GM23338 (cell line): Measurements from ENCODE around the gene TSPAN3. TPM values are rescaled to one million over a fixed set of nuclear protein-coding genes. Genes with fewer than 3 reads are reported as not detected.

Source experiments
- ATAC-seq: fragments of 200-7000 bp; cut with Tn5 transposase; 3 replicates; pipeline ENCODE4 v1.9.1; 2020
- DNase-seq: peaks from one replicate; pipeline ENCODE4 v3.0.0-alpha.2; 2015; ENCODE audit warnings: low spot score
- H2AFZ ChIP-seq: fragments of 200-600 bp; sonication (generic); 2 replicates; pipeline ENCODE4 v1.8.0; 2016; ENCODE audit warnings: antibody characterized with exemption, mild to moderate bottlenecking, moderate library complexity
- H3F3A ChIP-seq: fragments of 200-600 bp; sonication (generic); replicated peaks from 2 replicates; pipeline ENCODE4 v1.8.0; 2017; ENCODE audit warnings: antibody characterized with exemption, mixed run types, low read depth
- H3K27ac ChIP-seq: fragments of 200-600 bp; sonication (generic); 2 replicates; pipeline ENCODE4 v1.6.1; 2016; ENCODE audit warnings: low read depth
- H3K27me3 ChIP-seq: fragments of 200-600 bp; sonication (generic); 2 replicates; pipeline ENCODE4 v1.8.0; 2016; ENCODE audit warnings: mild to moderate bottlenecking, mixed run types, moderate library complexity; ENCODE audit not compliant: insufficient read depth
- H3K36me3 ChIP-seq: fragments of 200-600 bp; sonication (generic); 2 replicates; pipeline ENCODE4 v1.8.0; 2016; ENCODE audit warnings: mild to moderate bottlenecking; ENCODE audit not compliant: insufficient read depth
- H3K4me1 ChIP-seq: fragments of 200-600 bp; sonication (generic); 2 replicates; pipeline ENCODE4 v1.8.0; 2016; ENCODE audit warnings: mild to moderate bottlenecking, moderate library complexity; ENCODE audit not compliant: insufficient read depth
- H3K4me2 ChIP-seq: fragments of 200-600 bp; sonication (generic); 2 replicates; pipeline ENCODE4 v1.7.1; 2017; ENCODE audit warnings: mixed run types
- H3K4me3 ChIP-seq: fragments of 200-600 bp; sonication (generic); 2 replicates; pipeline ENCODE4 v1.6.1; 2016; ENCODE audit warnings: mixed run types
- H3K79me2 ChIP-seq: fragments of 200-600 bp; sonication (generic); replicated peaks from 2 replicates; pipeline ENCODE4 v1.8.0; 2017; ENCODE audit warnings: mild to moderate bottlenecking; ENCODE audit not compliant: insufficient read depth
- H3K9me2 ChIP-seq: fragments of 200-600 bp; sonication (generic); 2 replicates; pipeline ENCODE4 v1.8.0; 2017; ENCODE audit not compliant: insufficient read depth
- H4K20me1 ChIP-seq: fragments of 200-600 bp; sonication (generic); replicated peaks from 2 replicates; pipeline ENCODE4 v1.8.0; 2017; ENCODE audit warnings: mild to moderate bottlenecking; ENCODE audit not compliant: insufficient read depth
- H3K27ac Mint-ChIP-seq: 2 replicates; pipeline ENCODE4 v1.8.0; 2020; ENCODE audit warnings: inconsistent platforms, mild to moderate bottlenecking, moderate library complexity, mixed read lengths
- H3K27me3 Mint-ChIP-seq: 3 replicates; pipeline ENCODE4 v1.8.0; 2022; ENCODE audit warnings: low read depth, mild to moderate bottlenecking, moderate library complexity, mixed read lengths, inconsistent platforms; ENCODE audit not compliant: insufficient read depth, poor library complexity
- H3K36me3 Mint-ChIP-seq: 3 replicates; pipeline ENCODE4 v1.8.0; 2021; ENCODE audit warnings: low read depth, mild to moderate bottlenecking, inconsistent platforms, moderate library complexity, mixed read lengths
- H3K4me1 Mint-ChIP-seq: 3 replicates; pipeline ENCODE4 v1.8.0; 2020; ENCODE audit warnings: mild to moderate bottlenecking, inconsistent platforms, mixed read lengths
- H3K4me3 Mint-ChIP-seq: 3 replicates; pipeline ENCODE4 v1.8.0; 2021; ENCODE audit warnings: moderate library complexity, mild to moderate bottlenecking, inconsistent platforms, mixed read lengths
- H3K9me3 Mint-ChIP-seq: 3 replicates; pipeline ENCODE4 v1.8.0; 2020; ENCODE audit warnings: moderate library complexity, mild to moderate bottlenecking, inconsistent platforms, mixed read lengths
- CREB1 ChIP-seq: fragments of 250-450 bp; sonication (Bioruptor Pico); IDR thresholded peaks from 2 replicates; pipeline ENCODE4 v1.5.0; 2020; ENCODE audit warnings: low read depth, mild to moderate bottlenecking, moderate library complexity
- CTCF ChIP-seq, 2 experiments: fragments of 200-600 bp in 1 of 2; sonication (generic) in 1 of 2; conservative IDR thresholded peaks; 2 replicates each; pipeline versions ENCODE4 v1.5.1 to v1.6.1; 2016 to 2017; ENCODE audit warnings: antibody characterized with exemption in 2 of 2, low read depth in 2 of 2, mild to moderate bottlenecking in 2 of 2, moderate library complexity in 1 of 2
- EZH2 ChIP-seq: fragments of 200-600 bp; sonication (generic); IDR thresholded peaks from one replicate; pipeline ENCODE4 v1.8.0; 2017; ENCODE audit warnings: antibody characterized with exemption, mild to moderate bottlenecking, low read depth; ENCODE audit not compliant: unreplicated experiment
- EZH2phosphoT487 ChIP-seq: fragments of 200-600 bp; sonication (generic); IDR thresholded peaks from one replicate; pipeline ENCODE4 v1.8.1; 2018; ENCODE audit warnings: antibody characterized with exemption; ENCODE audit not compliant: unreplicated experiment
- JUNB ChIP-seq: IDR thresholded peaks from one replicate; pipeline ENCODE4 v1.6.1; 2016; ENCODE audit warnings: antibody characterized with exemption; ENCODE audit not compliant: unreplicated experiment
- NANOG ChIP-seq: IDR thresholded peaks from 2 replicates; pipeline ENCODE4 v1.6.1; 2016; ENCODE audit warnings: antibody characterized with exemption, borderline replicate concordance
- POLR2AphosphoS5 ChIP-seq: IDR thresholded peaks from 2 replicates; pipeline ENCODE4 v1.6.1; 2016; ENCODE audit warnings: antibody characterized with exemption, low read depth
- STAT1 ChIP-seq: IDR thresholded peaks from one replicate; pipeline ENCODE4 v1.6.1; 2016; ENCODE audit warnings: antibody characterized with exemption; ENCODE audit not compliant: unreplicated experiment
- ZNF114 ChIP-seq: fragments of 250-450 bp; sonication (Bioruptor Pico); IDR thresholded peaks from 2 replicates; pipeline ENCODE4 v1.5.0; 2020; ENCODE audit warnings: mild to moderate bottlenecking, moderate library complexity
- ZNF331 ChIP-seq: fragments of 250-450 bp; sonication (Bioruptor Pico); IDR thresholded peaks from 2 replicates; pipeline ENCODE4 v1.5.0; 2020; ENCODE audit warnings: low read depth, mild to moderate bottlenecking, moderate library complexity
- polyA plus RNA-seq: library from polyadenylated mRNA; unstranded; fragments of >200 nt; fragmentation: Nextera tagmentation; extraction: Ambion mirVana; gene quantifications from 2 replicates; pipeline ENCODE4 v1.2.1, GENCODE V29; 2016
- total RNA-seq: library from RNA; depleted of rRNA; stranded (reverse); fragments of >200 nt; shearing (Covaris generic); gene quantifications from 2 replicates; pipeline ENCODE4 v1.2.3, GENCODE V29; 2014
- TF ChIP-seq, protein P1 (sequence below): fragments of 250-450 bp; sonication (Bioruptor Pico); IDR thresholded peaks from 2 replicates; pipeline ENCODE4 v1.5.0; 2020; ENCODE audit warnings: mild to moderate bottlenecking, moderate library complexity
- TF ChIP-seq, protein P2 (sequence below): IDR thresholded peaks from one replicate; pipeline ENCODE4 v1.6.1; 2018; ENCODE audit warnings: antibody characterized with exemption; ENCODE audit not compliant: unreplicated experiment
- TF ChIP-seq, protein P3 (sequence below): IDR thresholded peaks from 2 replicates; pipeline ENCODE4 v1.6.1; 2016; ENCODE audit warnings: antibody characterized with exemption

TSPAN3 gene
- total and polyA plus RNA-seq, 2 experiments from 2014 or later, result 72.5 to 159 TPM

DNA sequence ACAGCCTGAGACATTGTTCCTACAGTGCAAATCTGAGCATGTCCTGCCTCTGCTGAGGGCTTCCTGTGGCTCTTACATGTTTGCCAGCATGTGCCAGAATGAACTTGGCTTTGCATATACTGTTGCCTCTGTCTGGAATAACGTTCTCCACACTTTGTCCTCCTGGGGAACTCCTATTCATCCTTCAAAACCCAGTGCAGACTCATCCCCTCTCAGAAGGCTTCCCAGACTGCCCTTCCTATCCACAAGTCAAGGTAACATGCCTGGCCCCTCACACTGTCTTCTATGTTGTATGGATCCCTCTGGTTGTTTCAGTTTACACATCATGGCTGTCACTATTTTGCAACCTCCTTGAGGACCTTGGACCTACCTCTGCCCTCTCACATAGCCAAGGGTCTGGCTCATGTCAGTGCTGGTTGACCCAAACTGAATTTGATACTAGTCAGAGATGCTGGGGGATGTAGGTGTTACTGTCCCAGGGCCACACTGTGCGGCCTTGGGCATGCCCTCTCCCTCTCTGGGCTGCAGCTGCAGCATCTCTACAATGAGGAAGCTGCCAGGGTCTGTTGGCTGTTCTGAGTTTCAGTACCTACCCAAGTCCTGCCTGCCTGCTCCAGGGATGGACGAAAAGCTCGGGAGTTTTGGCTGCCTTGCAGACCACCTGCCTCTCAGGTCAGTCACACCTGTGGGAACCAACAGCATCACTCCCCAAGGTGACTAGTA lies 29.0 kb upstream of the TSPAN3 start:
- H3K4me1 Mint-ChIP-seq, result peaks cover 15% of the 10 kb centered on the region
- H4K20me1 ChIP-seq, result no peaks in the 10 kb centered on the region
- H3K4me3 Mint-ChIP-seq, result no peak overlapping the region
- H3K4me1 ChIP-seq, result no peaks in the 10 kb centered on the region
- no peaks in the 10 kb centered on the region for H3F3A ChIP-seq
- H3K27me3 Mint-ChIP-seq, result peaks cover 8% of the 10 kb centered on the region
- H3K4me3 ChIP-seq, result no peak overlapping the region
- H3K36me3 ChIP-seq, result no peaks in the 10 kb centered on the region
- H2AFZ ChIP-seq, result no peak overlapping the region
- H3K79me2 ChIP-seq, result no peaks in the 10 kb centered on the region
- no peaks in the 10 kb centered on the region for H3K9me2 ChIP-seq
- no peaks in the 10 kb centered on the region for H3K9me3 Mint-ChIP-seq
- no peaks in the 10 kb centered on the region for H3K27me3 ChIP-seq
- TF ChIP-seq EZH2phosphoT487 (no peak), POLR2AphosphoS5 (no peak), NANOG (no peak), STAT1 (no peak), JUNB (no peak), ZNF114 (CRISPR knock-in tag) (no peak), ZNF331 (CRISPR knock-in tag) (no peak), EZH2 (no peak), CTCF (conservative IDR thresholded peaks at IDR 0.05; ENCODE audit: low read depth in 2 of 2) (no peak), CREB1 (no peak)
- TF ChIP-seq, protein P1, sequence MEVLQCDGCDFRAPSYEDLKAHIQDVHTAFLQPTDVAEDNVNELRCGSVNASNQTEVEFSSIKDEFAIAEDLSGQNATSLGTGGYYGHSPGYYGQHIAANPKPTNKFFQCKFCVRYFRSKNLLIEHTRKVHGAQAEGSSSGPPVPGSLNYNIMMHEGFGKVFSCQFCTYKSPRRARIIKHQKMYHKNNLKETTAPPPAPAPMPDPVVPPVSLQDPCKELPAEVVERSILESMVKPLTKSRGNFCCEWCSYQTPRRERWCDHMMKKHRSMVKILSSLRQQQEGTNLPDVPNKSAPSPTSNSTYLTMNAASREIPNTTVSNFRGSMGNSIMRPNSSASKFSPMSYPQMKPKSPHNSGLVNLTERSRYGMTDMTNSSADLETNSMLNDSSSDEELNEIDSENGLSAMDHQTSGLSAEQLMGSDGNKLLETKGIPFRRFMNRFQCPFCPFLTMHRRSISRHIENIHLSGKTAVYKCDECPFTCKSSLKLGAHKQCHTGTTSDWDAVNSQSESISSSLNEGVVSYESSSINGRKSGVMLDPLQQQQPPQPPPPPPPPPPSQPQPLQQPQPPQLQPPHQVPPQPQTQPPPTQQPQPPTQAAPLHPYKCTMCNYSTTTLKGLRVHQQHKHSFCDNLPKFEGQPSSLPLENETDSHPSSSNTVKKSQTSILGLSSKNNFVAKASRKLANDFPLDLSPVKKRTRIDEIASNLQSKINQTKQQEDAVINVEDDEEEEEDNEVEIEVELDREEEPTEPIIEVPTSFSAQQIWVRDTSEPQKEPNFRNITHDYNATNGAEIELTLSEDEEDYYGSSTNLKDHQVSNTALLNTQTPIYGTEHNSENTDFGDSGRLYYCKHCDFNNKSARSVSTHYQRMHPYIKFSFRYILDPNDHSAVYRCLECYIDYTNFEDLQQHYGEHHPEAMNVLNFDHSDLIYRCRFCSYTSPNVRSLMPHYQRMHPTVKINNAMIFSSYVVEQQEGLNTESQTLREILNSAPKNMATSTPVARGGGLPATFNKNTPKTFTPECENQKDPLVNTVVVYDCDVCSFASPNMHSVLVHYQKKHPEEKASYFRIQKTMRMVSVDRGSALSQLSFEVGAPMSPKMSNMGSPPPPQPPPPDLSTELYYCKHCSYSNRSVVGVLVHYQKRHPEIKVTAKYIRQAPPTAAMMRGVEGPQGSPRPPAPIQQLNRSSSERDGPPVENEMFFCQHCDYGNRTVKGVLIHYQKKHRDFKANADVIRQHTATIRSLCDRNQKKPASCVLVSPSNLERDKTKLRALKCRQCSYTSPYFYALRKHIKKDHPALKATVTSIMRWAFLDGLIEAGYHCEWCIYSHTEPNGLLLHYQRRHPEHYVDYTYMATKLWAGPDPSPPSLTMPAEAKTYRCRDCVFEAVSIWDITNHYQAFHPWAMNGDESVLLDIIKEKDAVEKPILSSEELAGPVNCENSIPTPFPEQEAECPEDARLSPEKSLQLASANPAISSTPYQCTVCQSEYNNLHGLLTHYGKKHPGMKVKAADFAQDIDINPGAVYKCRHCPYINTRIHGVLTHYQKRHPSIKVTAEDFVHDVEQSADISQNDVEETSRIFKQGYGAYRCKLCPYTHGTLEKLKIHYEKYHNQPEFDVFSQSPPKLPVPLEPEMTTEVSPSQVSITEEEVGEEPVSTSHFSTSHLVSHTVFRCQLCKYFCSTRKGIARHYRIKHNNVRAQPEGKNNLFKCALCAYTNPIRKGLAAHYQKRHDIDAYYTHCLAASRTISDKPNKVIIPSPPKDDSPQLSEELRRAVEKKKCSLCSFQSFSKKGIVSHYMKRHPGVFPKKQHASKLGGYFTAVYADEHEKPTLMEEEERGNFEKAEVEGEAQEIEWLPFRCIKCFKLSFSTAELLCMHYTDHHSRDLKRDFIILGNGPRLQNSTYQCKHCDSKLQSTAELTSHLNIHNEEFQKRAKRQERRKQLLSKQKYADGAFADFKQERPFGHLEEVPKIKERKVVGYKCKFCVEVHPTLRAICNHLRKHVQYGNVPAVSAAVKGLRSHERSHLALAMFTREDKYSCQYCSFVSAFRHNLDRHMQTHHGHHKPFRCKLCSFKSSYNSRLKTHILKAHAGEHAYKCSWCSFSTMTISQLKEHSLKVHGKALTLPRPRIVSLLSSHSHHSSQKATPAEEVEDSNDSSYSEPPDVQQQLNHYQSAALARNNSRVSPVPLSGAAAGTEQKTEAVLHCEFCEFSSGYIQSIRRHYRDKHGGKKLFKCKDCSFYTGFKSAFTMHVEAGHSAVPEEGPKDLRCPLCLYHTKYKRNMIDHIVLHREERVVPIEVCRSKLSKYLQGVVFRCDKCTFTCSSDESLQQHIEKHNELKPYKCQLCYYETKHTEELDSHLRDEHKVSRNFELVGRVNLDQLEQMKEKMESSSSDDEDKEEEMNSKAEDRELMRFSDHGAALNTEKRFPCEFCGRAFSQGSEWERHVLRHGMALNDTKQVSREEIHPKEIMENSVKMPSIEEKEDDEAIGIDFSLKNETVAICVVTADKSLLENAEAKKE (CRISPR knock-in tag), result no peak
- TF ChIP-seq, protein P2, sequence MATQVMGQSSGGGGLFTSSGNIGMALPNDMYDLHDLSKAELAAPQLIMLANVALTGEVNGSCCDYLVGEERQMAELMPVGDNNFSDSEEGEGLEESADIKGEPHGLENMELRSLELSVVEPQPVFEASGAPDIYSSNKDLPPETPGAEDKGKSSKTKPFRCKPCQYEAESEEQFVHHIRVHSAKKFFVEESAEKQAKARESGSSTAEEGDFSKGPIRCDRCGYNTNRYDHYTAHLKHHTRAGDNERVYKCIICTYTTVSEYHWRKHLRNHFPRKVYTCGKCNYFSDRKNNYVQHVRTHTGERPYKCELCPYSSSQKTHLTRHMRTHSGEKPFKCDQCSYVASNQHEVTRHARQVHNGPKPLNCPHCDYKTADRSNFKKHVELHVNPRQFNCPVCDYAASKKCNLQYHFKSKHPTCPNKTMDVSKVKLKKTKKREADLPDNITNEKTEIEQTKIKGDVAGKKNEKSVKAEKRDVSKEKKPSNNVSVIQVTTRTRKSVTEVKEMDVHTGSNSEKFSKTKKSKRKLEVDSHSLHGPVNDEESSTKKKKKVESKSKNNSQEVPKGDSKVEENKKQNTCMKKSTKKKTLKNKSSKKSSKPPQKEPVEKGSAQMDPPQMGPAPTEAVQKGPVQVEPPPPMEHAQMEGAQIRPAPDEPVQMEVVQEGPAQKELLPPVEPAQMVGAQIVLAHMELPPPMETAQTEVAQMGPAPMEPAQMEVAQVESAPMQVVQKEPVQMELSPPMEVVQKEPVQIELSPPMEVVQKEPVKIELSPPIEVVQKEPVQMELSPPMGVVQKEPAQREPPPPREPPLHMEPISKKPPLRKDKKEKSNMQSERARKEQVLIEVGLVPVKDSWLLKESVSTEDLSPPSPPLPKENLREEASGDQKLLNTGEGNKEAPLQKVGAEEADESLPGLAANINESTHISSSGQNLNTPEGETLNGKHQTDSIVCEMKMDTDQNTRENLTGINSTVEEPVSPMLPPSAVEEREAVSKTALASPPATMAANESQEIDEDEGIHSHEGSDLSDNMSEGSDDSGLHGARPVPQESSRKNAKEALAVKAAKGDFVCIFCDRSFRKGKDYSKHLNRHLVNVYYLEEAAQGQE, result no peak
- TF ChIP-seq, protein P3, sequence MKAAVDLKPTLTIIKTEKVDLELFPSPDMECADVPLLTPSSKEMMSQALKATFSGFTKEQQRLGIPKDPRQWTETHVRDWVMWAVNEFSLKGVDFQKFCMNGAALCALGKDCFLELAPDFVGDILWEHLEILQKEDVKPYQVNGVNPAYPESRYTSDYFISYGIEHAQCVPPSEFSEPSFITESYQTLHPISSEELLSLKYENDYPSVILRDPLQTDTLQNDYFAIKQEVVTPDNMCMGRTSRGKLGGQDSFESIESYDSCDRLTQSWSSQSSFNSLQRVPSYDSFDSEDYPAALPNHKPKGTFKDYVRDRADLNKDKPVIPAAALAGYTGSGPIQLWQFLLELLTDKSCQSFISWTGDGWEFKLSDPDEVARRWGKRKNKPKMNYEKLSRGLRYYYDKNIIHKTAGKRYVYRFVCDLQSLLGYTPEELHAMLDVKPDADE, result no peak
- H3K4me2 ChIP-seq, result no peak overlapping the region
- ATAC-seq (no peak), DNase-seq (no peak)
- H3K36me3 Mint-ChIP-seq, result no peaks in the 10 kb centered on the region; the same call in 2 of the 3 replicates
- no peak overlapping the region for H3K27ac Mint-ChIP-seq
- no peak overlapping the region for H3K27ac ChIP-seq
